GM12801 (cell line): ENCODE results near the gene RSPO1.

Source experiments
- CTCF ChIP-seq: IDR thresholded peaks from one replicate; pipeline ENCODE4 v1.5.1; 2011; ENCODE audit warnings: control low read depth; ENCODE audit not compliant: insufficient read length; ENCODE audit errors: extremely low read depth

RSPO1 gene

GRCh38 chr1:37634244-37634991 is at the start of gene RSPO1:
RSPO1 (minus strand) TSS chr1:37634892; CDS start chr1:37629661, 5,231 bp downstream.
- no peak for TF ChIP-seq CTCF

- no peak for TF ChIP-seq CTCF
Measured at GRCh38 chr1:37682334-37682987, 47.8 kb upstream of the RSPO1 start.

GRCh38 chr1:37680933-37681332 is 46.2 kb upstream of the RSPO1 start:
- TF ChIP-seq CTCF, result no peak

- no peak for TF ChIP-seq CTCF
Measured at GRCh38 chr1:37677808-37678207, 43.1 kb upstream of the RSPO1 start.

GRCh38 chr1:37677143-37677439 is 42.4 kb upstream of the RSPO1 start:
- TF ChIP-seq CTCF, result no peak

- TF ChIP-seq CTCF, result no peak
Measured at GRCh38 chr1:37676281-37677142, 41.8 kb upstream of the RSPO1 start.

GRCh38 chr1:37673920-37674319 is 39.2 kb upstream of the RSPO1 start:
- TF ChIP-seq CTCF, result no peak
